Keratinocyte (primary cell): ENCODE data around the gene CDKL5.

ENCODE experiments used
- CTCF ChIP-seq, 3 experiments: IDR thresholded peaks in 1 of 3; conservative IDR thresholded peaks in 1 of 3; optimal IDR thresholded peaks in 1 of 3; 2 replicates in 2 of 3; 3 replicates in 1 of 3; pipeline versions ENCODE3 to v1.5.1; 2011; ENCODE audit warnings: low read length in 3 of 3, mild to moderate bottlenecking in 3 of 3, moderate library complexity in 2 of 3, control low read depth in 1 of 3, inconsistent platforms in 1 of 3; ENCODE audit not compliant: insufficient read depth in 2 of 3; ENCODE audit errors: extremely low read depth in 1 of 3
- EZH2 ChIP-seq: IDR thresholded peaks from one replicate; pipeline ENCODE4 v1.6.1; 2012; ENCODE audit warnings: inconsistent platforms, mild to moderate bottlenecking, low read length, moderate library complexity

- TF ChIP-seq CTCF (optimal IDR thresholded peaks at IDR 0.05 in 1 of 3, IDR thresholded peaks at IDR 0.05 in 1 of 3, conservative IDR thresholded peaks at IDR 0.05 in 1 of 3; ENCODE audit: extremely low read depth in 1 of 3, insufficient read depth in 2 of 3, low read length in 3 of 3) (no peak), EZH2 (no peak)
Observed at GRCh38 chrX:18461431-18461830, 36.0 kb downstream of the CDKL5 start.
